Ishikawa (cell line): ENCODE data around the gene FUT1.

ENCODE experiments used
- CREB1 ChIP-seq: IDR thresholded peaks from 2 replicates; pipeline ENCODE4 v1.6.1; 2012; ENCODE audit warnings: low read depth
- EP300 ChIP-seq: IDR thresholded peaks from 2 replicates; pipeline ENCODE4 v1.6.1; 2012; ENCODE audit warnings: borderline replicate concordance
- FOXM1 ChIP-seq: IDR thresholded peaks from 2 replicates; pipeline ENCODE4 v1.6.1; 2012; ENCODE audit warnings: low read depth, borderline replicate concordance
- NFIC ChIP-seq: IDR thresholded peaks from 2 replicates; pipeline ENCODE4 v1.6.1; 2012
- RAD21 ChIP-seq: IDR thresholded peaks from 2 replicates; pipeline ENCODE4 v1.6.1; 2012; ENCODE audit warnings: low read depth
- REST ChIP-seq: IDR thresholded peaks from 2 replicates; pipeline ENCODE4 v1.6.1; 2012; ENCODE audit warnings: low read depth, mild to moderate bottlenecking
- TAF1 ChIP-seq: IDR thresholded peaks from 2 replicates; pipeline ENCODE4 v1.6.1; 2012; ENCODE audit warnings: low read depth, mild to moderate bottlenecking
- TCF12 ChIP-seq: IDR thresholded peaks from 2 replicates; pipeline ENCODE4 v1.6.1; 2012; ENCODE audit warnings: low read depth
- TEAD4 ChIP-seq: IDR thresholded peaks from 2 replicates; pipeline ENCODE4 v1.6.1; 2012
- YY1 ChIP-seq: IDR thresholded peaks from 2 replicates; pipeline ENCODE4 v1.6.1; 2012; ENCODE audit warnings: low read depth
- ZBTB7A ChIP-seq: IDR thresholded peaks from 2 replicates; pipeline ENCODE4 v1.6.1; 2012; ENCODE audit warnings: low read depth
- TF ChIP-seq, protein P1 (sequence below): IDR thresholded peaks from 2 replicates; pipeline ENCODE4 v1.6.1; 2012
- TF ChIP-seq, protein P2 (sequence below): IDR thresholded peaks from 2 replicates; pipeline ENCODE4 v1.6.1; 2012

Gene FUT1

DNA sequence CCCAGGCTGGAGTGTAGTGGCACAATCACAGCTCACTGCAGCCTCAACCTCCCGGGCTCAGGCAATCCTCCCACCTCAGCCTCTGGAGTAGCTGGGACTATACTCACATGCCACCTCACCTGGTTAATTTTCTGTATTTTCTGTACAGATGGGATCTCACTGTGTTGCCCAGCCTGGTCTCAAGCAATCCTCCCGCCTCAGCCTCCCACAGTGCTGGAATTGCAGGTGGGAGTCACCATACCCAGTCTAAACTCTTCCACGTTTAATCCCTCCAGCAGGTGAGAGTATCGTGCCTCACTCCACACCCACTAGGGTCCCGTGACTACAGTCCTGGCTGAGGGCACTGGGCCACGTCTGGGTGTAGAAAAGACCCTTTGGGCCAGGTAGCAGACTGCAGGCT is 41.9 kb upstream of the FUT1 start:
- no peak for TF ChIP-seq YY1
- TF ChIP-seq REST: no peak
- TF ChIP-seq RAD21: no peak
- no peak for TF ChIP-seq NFIC
- TF ChIP-seq FOXM1: no peak
- TF ChIP-seq TAF1: no peak
- TF ChIP-seq, protein P1, sequence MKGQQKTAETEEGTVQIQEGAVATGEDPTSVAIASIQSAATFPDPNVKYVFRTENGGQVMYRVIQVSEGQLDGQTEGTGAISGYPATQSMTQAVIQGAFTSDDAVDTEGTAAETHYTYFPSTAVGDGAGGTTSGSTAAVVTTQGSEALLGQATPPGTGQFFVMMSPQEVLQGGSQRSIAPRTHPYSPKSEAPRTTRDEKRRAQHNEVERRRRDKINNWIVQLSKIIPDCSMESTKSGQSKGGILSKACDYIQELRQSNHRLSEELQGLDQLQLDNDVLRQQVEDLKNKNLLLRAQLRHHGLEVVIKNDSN: no peak
- TF ChIP-seq EP300: no peak
- no peak for TF ChIP-seq CREB1
- no peak for TF ChIP-seq ZBTB7A
- no peak for TF ChIP-seq TEAD4

DNA sequence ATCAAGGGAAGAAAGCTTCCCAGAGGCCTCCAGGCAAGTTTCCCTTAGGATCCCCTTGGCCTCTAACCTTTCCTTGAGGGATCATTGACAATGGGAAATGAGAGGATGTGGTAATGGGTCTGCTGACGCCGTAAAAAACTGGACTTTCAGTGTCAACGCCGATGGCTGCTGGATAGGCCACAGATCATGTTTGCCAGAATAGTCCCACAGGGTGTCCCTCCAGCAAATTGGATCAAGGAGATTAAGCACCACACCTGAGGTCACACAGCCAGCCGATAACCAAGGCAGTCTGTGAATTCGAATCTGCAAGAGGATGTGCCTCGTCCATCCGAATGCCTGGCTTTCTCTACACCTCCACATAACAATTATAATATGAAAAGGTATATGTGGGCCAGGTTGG is 40.8 kb upstream of the FUT1 start:
- TF ChIP-seq EP300: no peak

DNA sequence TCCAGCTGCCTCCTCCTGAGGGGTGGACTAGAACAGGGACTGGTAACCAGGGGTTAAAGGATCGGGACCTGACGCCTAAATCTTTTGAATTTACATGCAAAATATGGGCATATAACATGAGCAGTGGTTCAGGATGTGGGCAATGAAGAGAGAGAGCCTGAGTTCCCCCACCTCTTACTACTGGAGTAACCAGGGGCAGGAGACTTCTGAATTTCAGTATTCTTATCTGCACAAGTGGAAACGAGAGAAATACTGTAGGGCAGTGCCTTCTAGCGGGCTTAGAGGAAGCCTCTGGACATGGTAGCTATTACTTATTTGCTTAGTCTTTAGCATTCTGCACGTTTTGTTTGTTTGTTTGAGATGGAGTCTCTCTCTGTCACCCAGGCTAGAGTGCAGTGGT is 32.1 kb upstream of the FUT1 start:
- TF ChIP-seq TCF12 (no peak), TEAD4 (no peak), FOXM1 (no peak)
- TF ChIP-seq, protein P2, sequence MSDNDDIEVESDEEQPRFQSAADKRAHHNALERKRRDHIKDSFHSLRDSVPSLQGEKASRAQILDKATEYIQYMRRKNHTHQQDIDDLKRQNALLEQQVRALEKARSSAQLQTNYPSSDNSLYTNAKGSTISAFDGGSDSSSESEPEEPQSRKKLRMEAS: no peak

DNA sequence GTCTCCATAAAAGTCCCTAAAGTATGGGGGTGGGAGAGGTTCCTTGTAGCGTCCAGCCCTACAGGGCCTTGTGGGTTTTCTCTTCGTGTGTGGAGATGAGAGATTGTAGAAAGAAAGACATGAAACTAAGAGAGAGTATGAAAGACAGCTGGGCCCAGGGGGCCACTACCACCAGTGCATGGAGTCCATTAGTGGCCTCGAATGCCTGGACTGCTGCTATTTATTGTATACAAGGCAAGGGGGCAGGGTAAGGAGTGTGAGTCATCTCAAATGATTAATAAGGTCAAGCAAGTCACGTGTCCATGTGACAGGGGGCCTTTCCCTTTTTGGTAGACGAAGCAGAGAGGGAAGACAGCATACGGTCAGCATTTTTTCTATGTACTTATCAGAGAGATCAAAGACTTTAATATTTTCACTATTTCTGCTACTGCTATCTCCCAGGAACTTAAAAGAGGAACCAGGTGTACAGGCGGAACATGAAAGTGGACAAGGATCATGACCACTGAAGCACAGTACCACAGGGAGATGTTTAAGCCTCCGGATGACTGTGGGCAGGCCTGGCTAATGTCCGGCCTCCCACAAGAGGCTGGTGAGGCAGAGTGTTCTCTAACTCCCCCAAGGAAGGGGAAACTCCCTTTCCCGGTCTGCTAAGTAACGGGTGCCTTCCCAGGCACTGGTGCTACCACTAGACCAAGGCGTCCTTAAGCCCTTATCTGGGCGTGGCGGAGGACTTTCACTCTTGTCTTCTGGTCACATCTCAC is 28.4 kb upstream of the FUT1 start:
- TF ChIP-seq TEAD4: no peak
- TF ChIP-seq YY1: no peak
- TF ChIP-seq, protein P1: peak; percentile 87

- no peak for TF ChIP-seq REST
- no peak for TF ChIP-seq EP300
Observed at GRCh38 chr19:48779636-48780035, 27.2 kb upstream of the FUT1 start.

GRCh38 chr19:48777720-48778119 is 25.3 kb upstream of the FUT1 start:
- TF ChIP-seq EP300 (no peak), TCF12 (no peak), TEAD4 (no peak), FOXM1 (no peak), REST (no peak), RAD21 (no peak), CREB1 (no peak)
- TF ChIP-seq, protein P2: no peak
